IMR-90 (cell line): ENCODE data around the gene DYNC1H1.

Source experiments
- FOS ChIP-seq: fragments of 150-350 bp; IDR thresholded peaks from 2 replicates; pipeline ENCODE4 v1.6.1; 2016; ENCODE audit warnings: low read depth, low read length
- POLR2A ChIP-seq: IDR thresholded peaks from 2 replicates; pipeline ENCODE4 v1.6.1; 2012; ENCODE audit warnings: mild to moderate bottlenecking, low read depth, low read length
- RAD21 ChIP-seq: IDR thresholded peaks from 2 replicates; pipeline ENCODE4 v1.6.1; 2012; ENCODE audit warnings: low read length, improper control_type of control experiment
- TF ChIP-seq, protein P1 (sequence below): conservative IDR thresholded peaks from 2 replicates; pipeline ENCODE4 v1.5.1; 2012; ENCODE audit warnings: mild to moderate bottlenecking, low read depth, low read length, improper control_type of control experiment

DNA sequence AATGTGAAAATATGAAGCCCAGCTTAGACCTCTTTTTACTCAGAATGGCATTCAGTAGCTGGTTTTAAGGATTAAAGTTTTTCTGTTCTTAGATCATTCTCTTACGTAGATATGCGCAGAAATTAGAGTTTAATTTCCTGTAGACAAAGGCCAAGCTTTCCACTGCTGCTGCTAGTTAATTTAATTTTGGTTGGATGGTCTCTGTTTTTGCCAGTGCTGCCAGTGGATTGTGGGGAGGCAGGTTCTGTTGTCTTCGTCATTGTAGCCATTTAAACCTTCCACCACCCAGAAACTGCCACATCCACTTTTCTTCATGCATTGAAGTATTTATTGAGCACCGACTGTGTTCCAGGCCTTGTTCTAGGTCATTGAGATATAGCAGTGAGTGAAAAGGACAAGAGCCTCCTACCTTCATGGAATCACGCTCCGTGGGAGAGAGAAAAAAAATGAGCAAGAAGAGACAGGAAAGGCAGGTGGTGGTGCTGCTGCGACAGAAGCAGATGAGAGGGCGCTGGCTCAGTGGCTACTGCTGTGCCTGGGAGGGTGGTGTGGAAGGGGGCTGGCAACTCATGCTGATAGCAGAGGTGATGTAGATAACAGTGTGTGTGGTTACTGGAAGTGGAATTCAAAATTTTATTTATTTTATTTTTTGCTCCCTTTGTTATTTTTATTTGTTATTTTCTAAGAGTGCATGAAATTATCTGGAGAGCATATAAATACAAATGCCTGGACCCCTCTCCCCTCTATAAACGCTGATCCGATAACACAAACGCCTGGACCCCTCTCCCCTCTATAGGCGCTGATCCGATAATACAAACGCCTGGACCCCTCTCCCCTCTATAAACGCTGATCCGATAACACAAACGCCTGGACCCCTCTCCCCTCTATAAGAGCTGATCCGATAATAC, 33.3 kb downstream of the DYNC1H1 start:
- no peak for TF ChIP-seq RAD21
- TF ChIP-seq, protein P1, sequence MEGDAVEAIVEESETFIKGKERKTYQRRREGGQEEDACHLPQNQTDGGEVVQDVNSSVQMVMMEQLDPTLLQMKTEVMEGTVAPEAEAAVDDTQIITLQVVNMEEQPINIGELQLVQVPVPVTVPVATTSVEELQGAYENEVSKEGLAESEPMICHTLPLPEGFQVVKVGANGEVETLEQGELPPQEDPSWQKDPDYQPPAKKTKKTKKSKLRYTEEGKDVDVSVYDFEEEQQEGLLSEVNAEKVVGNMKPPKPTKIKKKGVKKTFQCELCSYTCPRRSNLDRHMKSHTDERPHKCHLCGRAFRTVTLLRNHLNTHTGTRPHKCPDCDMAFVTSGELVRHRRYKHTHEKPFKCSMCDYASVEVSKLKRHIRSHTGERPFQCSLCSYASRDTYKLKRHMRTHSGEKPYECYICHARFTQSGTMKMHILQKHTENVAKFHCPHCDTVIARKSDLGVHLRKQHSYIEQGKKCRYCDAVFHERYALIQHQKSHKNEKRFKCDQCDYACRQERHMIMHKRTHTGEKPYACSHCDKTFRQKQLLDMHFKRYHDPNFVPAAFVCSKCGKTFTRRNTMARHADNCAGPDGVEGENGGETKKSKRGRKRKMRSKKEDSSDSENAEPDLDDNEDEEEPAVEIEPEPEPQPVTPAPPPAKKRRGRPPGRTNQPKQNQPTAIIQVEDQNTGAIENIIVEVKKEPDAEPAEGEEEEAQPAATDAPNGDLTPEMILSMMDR, result no peak
- no peak for TF ChIP-seq FOS
- no peak for TF ChIP-seq POLR2A
